ENCODE data around the gene SEPTIN12. TPM values are rescaled to one million over a fixed set of nuclear protein-coding genes. Genes with fewer than 3 reads are reported as not detected.
"Not testable (repeated sequence)": the region's sequence is repeated elsewhere in the genome, so short reads cannot be mapped to it uniquely, and the experiment has no call there.

The SEPTIN12 gene
- polyA plus RNA-seq, 3 donors, result 0.32 to 6.1 TPM; not detected in 1

DNA sequence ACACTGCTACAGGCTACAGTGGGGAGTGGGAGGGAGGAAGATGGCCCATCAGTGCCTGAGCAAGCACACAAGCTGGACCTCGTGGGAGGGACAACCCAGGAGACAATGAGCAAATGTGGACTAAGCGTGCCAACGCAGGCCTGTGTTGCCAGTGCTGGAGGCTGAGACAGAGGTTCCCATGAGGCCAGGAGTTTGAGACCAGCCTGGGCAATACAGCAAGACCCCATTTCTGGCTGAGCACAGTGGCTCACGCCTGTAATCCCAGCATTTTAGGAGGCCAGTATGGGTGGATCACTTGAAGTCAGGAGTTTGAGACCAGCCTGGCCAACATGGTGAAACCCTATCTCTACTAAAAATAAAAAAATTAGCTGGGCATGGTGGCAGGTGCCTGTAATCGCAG lies 49.8 kb downstream of the SEPTIN12 start:
- not testable (repeated sequence) for DNase-seq (ENCODE audit: extremely low read depth in 1 of 11, low read depth in 9 of 11, low spot score in 4 of 11)

DNA sequence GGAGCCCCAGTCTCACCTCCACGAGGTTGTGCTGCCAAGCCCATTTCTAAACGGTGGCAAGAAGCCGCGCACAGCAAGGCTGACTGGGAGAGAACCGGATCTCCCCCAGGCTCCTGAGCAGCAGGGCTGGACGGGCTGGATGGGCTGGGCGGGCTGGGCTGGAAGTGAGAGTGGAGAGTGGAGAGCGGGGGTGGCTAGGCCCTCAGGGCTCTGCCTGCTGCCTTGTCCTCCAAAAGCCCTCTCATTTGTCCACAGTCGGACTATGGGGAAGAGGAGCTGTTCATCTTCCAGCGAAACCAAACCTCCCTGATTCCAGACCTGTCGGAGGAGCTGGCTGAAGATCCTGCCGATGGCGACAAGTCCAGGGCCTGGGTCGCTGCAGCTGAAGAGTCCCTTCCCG lies 50.6 kb downstream of the SEPTIN12 start:
- DNase-seq (ENCODE audit: extremely low read depth in 1 of 11, low read depth in 9 of 11, low spot score in 4 of 11), result no peak

DNA sequence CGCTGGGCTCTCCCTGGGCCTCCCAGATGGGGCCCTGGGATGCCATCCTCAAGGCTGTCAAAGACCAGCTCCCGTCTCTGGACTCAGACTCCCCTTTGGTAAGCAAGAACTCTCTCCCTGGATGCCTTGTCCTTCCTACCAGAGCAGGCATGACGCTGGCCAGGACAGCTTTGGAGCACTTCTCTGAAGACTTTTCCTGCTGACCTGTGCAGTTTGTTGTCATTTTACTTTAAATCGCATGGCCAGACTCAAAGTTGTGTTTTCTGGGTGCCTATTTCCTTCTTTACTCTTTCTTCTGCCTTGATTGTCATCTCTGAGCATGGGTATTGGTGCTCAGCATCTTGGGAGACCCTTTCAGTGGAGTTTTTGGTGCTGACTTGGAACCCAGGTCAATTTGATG lies 51.6 kb downstream of the SEPTIN12 start:
- no peak for DNase-seq (ENCODE audit: extremely low read depth in 1 of 11, low read depth in 9 of 11, low spot score in 4 of 11)

DNA sequence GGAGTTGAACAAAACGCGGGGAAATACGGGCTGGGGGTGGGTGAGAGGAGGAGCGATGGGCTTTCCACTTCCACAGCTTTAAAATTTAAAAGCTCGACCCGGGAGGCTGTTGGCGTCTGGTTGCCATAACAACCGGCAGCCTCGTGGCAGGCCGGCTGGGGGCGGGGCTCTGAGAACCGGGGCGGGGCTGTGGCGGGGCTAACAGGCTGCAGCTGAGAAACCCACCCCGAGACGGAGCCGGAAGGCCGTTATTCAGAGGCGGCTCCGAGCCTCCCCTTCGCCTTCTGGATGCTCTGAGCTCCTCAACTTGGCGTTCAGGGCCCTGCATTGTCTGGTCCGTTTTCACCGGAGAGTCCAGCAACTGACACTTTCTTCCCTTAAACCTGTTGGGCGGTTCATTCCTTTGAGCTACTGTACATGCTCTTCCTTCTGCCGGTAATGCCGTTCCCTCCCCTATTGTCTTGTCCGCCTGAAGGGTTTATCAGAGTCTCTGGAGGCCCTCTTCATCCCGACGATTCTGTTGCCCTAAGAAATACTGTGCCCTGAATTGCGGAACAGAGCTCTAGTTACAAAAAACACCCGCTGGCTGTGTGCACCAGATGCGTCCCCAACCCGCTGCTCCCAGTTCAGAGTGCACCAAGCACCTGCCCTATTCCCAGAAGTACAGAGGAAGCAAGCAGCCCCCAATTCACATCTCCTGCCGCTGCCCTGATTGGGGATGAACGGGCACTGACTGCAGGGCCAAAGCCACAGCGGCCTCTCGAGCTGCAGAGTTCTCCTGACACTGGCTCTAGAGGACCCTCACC lies 53.2 kb downstream of the SEPTIN12 start:
- peak; percentile 58 to 82 (median 78) for DNase-seq (ENCODE audit: extremely low read depth in 1 of 11, low read depth in 9 of 11, low spot score in 4 of 11)

- DNase-seq (ENCODE audit: extremely low read depth in 1 of 11, low read depth in 9 of 11, low spot score in 4 of 11), result peak; percentile 77 to 95 (median 91)
Observed at GRCh38 chr16:4734063-4734729, 53.9 kb downstream of the SEPTIN12 start, which contains the start of the genes ANKS3 and DNAAF8. Gene ANKS3, minus strand, starts transcription at chr16:4734271. Its CDS starts 4,122 bp downstream, at chr16:4730149. Gene DNAAF8, plus strand, starts transcription at chr16:4734537. Its CDS starts 1,978 bp downstream, at chr16:4736515.

DNA sequence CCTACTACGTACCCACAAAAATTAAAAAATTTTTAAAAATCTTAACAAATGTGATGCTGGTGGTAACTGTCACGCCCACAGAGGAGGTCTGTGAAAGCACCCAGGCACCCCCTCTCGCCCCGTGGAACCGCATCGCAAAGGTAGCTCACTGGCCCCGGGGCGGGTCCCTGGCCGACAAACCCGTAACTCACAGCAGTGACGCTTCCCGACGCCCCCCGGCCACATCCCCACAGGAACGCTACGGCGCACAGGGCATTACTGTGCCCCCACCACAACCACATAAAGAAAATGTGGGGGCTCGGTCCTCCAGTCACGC lies 54.4 kb downstream of the SEPTIN12 start:
- no peak for DNase-seq (ENCODE audit: extremely low read depth in 1 of 11, low read depth in 9 of 11, low spot score in 4 of 11)

- DNase-seq (ENCODE audit: extremely low read depth in 1 of 11, low read depth in 9 of 11, low spot score in 4 of 11), result no peak
Observed at GRCh38 chr16:4733211-4733742, 54.9 kb downstream of the SEPTIN12 start.

DNA sequence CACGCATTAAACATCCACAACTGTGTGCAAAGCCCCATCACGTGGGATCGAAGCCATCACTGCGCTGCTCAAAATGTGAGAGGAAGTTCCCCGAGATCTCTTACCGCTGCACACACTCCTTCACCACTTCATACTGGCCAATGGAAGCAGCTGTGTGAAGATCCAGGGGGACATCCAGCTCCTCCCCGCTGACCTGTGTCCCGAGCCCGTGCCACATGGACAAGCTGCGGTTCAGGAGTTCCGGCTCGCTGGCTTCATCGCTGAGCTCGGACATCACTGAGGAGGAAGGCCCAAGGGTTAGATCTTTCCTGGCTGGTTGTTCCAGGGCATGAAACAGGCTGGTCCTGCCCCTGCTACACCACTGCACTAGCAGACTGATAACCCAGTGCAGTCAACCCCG lies 58.3 kb downstream of the SEPTIN12 start:
- no peak for DNase-seq (ENCODE audit: extremely low read depth in 1 of 11, low read depth in 9 of 11, low spot score in 4 of 11)

DNA sequence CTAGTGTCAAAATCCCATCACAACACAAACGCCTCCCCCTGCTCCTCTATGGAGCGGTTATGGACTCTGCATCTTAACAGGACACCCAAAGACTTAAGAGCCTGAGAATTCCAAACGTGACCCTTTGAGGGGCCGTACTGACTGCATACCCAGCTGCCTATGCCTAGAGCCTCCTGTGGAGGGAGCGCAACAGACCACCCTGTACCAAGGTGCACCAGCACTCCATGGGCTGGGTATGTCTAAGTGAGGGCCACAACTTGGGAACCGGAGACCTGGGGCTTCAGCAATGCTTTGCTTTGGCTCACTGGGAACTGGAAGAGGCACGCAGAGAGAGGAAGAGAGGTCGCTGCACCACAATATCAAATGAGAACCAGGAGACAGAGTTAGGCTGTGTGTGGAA lies 59.5 kb downstream of the SEPTIN12 start:
- DNase-seq (ENCODE audit: extremely low read depth in 1 of 11, low read depth in 9 of 11, low spot score in 4 of 11), result no peak

Other genes starting within 250 kb of the SEPTIN12 start
- 10 to 100 TPM; 27.9 to 33.2 (median 31.3) TPM for gene CDIP1, start 249.6 kb downstream of the SEPTIN12 start, polyA plus RNA-seq (ENCODE audit: insufficient read length in 3 of 3)
- gene C16orf96, start 232.0 kb downstream of the SEPTIN12 start, polyA plus RNA-seq (ENCODE audit: insufficient read length in 3 of 3), result under 1 TPM; 0.16 to 0.27 (median 0.24) TPM
- gene UBALD1, start 173.5 kb downstream of the SEPTIN12 start, polyA plus RNA-seq (ENCODE audit: insufficient read length in 3 of 3), result 10 to 100 TPM; 11.6 to 31.8 (median 23.5) TPM
- 10 to 100 TPM; 42.5 to 68.9 (median 51.9) TPM for gene MGRN1, start 163.5 kb downstream of the SEPTIN12 start, polyA plus RNA-seq (ENCODE audit: insufficient read length in 3 of 3)
- 10 to 100 TPM; 33.9 to 53.0 (median 43.9) TPM for gene NUDT16L1, start 94.8 kb downstream of the SEPTIN12 start, polyA plus RNA-seq (ENCODE audit: insufficient read length in 3 of 3)
- gene ANKS3, start 54.1 kb downstream of the SEPTIN12 start, polyA plus RNA-seq (ENCODE audit: insufficient read length in 3 of 3), result 10 to 100 TPM; 22.5 to 34.3 (median 23.0) TPM
- gene DNAAF8, start 53.8 kb downstream of the SEPTIN12 start, polyA plus RNA-seq (ENCODE audit: insufficient read length in 3 of 3), result 1 to 10 TPM; 1.8 to 3.1 (median 2.1) TPM
- 10 to 100 TPM; 12.7 to 20.5 (median 18.5) TPM for gene ZNF500, start 21.2 kb downstream of the SEPTIN12 start, polyA plus RNA-seq (ENCODE audit: insufficient read length in 3 of 3)
- 10 to 100 TPM in 1 of 3 donors, 1 to 10 TPM in 2; 3.6 to 13.3 (median 9.0) TPM for gene SMIM22, start 7.0 kb upstream of the SEPTIN12 start, polyA plus RNA-seq (ENCODE audit: insufficient read length in 3 of 3)
- 10 to 100 TPM; 12.9 to 42.4 (median 41.0) TPM for gene ROGDI, start 14.3 kb upstream of the SEPTIN12 start, polyA plus RNA-seq (ENCODE audit: insufficient read length in 3 of 3)
- 100 to 1,000 TPM in 2 of 3 donors, 10 to 100 TPM in 1; 79.8 to 134 (median 127) TPM for gene GLYR1, start 58.9 kb upstream of the SEPTIN12 start, polyA plus RNA-seq (ENCODE audit: insufficient read length in 3 of 3)
- gene UBN1, start 59.1 kb upstream of the SEPTIN12 start, polyA plus RNA-seq (ENCODE audit: insufficient read length in 3 of 3), result 10 to 100 TPM; 35.1 to 36.2 (median 35.2) TPM
- 10 to 100 TPM; 23.1 to 30.5 (median 29.3) TPM for gene PPL, start 148.8 kb upstream of the SEPTIN12 start, polyA plus RNA-seq (ENCODE audit: insufficient read length in 3 of 3)
- gene SEC14L5, start 170.0 kb upstream of the SEPTIN12 start, polyA plus RNA-seq (ENCODE audit: insufficient read length in 3 of 3), result under 1 TPM; 0.21 to 0.36 (median 0.33) TPM
- 10 to 100 TPM in 2 of 3 donors, 1 to 10 TPM in 1; 7.6 to 14.6 (median 11.6) TPM for gene NAGPA, start 245.6 kb upstream of the SEPTIN12 start, polyA plus RNA-seq (ENCODE audit: insufficient read length in 3 of 3)